Measurements from ENCODE around the gene ANKRD49. TPM values are rescaled to one million over a fixed set of nuclear protein-coding genes. Genes with fewer than 3 reads are reported as not detected.

ANKRD49 gene
- total RNA-seq, 1 experiment from 2014 or later: 8.5 TPM

DNA sequence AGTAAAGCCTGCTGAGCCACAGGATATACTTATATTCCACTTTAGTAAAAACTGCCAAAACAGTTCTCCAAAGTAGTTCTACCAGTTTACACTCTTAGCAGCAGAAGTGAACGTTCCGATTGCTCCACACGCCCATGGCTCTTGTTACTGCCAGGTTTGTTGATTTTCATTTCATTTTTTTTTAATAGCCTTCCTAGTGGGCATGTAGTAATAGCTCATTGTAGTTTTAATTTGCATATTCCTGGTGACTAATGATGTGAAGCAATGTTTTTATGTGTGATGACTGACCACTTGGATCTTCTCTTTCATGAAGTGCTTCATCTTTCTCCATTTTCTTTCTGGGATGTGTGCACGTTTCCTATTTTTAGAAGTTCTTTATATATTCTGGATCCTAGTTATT lies 13.7 kb downstream of the ANKRD49 start:
- DNase-seq (ENCODE audit: low read depth): no peak

DNA sequence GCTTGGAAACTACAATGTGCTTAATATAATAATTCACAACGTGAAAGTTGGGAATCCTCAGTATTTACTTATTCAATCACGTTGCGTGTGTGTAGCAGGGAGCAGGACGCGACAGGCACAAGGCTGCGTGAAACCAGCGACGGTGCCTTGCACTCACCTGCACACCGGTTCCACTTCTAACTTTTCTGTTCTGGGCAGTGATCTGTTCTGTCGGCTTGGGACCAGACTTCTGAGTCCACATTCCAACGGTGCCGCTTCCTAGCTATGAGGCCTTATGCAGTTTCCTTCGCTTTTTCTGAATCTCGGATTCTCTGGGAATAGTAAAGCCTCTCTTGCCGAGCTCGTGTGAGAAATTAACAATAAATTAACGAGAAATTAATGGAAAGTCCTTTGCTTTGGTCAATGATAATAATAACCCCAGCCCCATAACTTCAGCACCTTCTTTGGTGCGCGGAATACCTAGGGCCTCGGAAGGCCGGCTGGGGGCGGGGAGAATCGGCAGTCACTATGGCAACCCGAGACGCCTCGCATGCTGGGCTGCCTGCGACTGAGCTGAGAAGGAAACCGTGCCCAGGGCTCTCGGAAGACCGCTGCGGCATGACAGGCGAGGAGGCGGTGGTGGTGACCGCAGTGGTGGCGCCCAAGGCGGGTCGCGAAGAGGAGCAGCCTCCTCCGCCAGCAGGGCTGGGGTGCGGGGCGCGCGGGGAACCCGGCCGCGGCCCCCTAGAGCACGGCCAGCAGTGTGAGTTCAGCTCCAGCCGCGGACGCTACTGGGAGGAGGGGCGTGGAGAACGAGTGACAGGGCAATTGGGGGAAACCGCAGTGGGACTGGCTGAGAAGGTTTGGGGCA lies 18.4 kb downstream of the ANKRD49 start, which contains the start of gene C11orf97:
Gene C11orf97, plus strand, starts transcription at position 530 of the 850 bp plus-strand sequence. Its CDS starts 68 bp downstream, at position 598.
- peak; percentile 42 for DNase-seq (ENCODE audit: low read depth)

DNA sequence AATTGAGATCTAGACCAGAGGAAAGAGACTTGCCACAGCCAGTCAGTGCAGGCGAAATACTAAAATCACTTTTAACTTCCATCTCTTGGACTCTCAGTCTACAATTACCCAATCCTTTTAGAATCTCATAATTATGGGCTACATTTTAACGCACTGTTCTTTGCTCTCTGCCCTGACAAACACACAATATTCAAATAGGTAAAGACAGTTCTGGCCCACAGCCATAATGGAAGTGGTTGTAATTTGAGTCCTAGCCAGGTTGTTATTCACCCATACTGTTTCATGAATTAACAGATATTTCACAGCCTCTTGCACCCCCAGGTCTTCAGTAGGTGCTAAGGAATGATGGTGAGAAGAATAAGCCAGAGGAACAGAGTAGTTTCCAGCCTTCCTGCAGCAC lies 19.3 kb downstream of the ANKRD49 start:
- DNase-seq (ENCODE audit: low read depth): peak; percentile 30

DNA sequence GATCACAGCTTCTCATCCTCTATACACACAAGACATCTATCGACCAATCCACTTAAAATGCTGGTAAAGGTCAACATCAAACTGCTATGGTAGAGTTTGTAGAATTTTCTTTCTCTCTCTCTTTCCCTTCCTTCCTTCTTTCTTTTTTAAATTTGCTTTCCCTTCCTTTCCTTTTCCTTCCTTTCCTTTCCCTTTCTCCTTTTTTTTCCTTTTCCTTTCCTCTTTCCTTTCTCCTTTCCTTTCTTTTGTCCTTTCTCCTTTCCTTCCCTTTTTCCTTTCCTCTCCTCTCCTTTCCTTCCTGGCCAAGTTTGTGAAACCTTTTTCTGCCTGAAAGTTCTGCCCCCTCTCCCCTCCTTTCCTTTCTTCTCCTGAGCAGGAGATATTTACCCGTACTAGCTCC lies 21.6 kb downstream of the ANKRD49 start:
- DNase-seq (ENCODE audit: low read depth): no peak

DNA sequence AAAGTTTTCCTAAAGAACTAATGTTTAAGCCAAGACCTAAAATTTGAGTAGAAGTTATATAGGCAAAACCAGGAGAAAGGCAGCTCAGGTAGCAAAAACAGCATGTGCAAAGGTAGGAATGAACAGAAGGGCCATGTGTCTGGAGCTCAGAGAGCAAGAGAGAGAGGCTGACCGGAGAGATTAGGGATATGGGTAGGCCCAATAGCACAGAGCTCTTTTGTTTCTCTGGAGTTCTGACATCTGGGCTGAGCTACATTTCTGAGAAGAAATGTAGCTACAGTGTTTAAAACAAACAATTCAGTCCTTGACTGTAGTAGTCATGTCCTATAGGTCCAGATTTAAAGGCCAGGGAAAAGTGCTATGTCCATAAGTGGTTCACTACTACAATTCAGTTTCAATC lies 22.9 kb downstream of the ANKRD49 start:
- DNase-seq (ENCODE audit: low read depth): no peak

DNA sequence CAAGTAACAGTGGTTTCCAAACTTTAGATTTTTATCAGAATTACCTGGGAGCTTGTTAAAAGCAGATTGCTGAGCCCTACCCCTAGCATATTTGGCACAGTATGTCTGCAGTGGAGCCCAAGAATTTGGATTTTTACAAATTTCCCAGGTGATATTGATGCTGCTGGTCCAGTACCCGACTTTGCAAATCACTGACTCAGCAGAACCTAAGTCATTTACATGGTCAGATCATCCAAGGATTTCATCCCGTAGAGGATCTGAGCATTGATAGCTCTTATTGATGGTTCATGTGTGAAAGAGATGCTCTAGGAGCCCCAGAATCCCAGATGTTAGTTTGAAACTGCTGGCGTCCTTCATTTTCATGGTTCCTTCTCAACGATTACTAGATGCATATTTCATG lies 24.5 kb downstream of the ANKRD49 start:
- no peak for DNase-seq (ENCODE audit: low read depth)

DNA sequence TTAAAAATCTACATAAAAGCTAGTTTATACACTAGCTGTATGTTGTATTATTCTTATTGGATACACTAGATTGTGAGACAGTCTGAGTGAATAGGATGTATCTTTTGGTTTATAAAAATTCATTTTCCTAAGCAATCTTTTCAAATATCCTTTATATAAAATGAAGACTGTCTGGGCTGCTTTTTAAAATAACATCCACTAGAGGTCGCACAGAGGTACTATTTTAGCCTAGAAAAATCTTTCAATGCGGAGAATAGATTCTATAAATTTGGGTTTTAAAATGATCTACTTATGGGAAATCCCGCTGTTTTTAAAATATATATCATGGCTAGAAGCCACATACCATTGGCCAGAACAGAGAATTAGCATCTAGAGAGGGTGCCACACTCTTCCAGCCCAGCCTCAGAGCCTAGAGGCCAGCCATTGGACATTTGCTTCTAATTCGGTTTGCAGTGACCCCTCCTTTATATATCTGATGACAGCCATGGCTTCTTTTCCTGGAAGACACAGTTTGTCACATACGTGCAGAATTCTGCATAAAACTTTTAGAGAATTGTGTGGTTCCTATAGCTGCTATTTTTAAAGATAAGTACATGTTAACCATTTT lies 25.8 kb downstream of the ANKRD49 start:
- DNase-seq (ENCODE audit: low read depth): no peak

DNA sequence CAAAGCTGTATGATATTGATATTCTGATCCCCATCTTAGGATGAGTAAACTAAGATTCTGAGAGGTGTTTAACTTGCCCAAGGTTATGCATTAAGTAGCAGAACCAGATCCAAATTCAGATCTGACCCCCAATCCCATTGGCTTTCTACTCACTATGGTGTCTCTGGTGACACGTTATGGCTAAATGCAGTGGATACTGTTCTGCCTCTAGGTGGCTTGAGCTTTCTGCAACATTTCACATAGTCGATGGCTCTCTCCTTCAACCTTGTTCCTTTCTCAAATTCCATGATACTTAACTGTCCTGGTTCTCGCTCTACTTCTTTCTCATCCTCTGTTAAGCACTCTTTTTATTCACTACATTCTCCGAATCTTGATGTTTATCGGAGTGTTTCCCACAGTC lies 27.9 kb downstream of the ANKRD49 start:
- peak; percentile 15 for DNase-seq (ENCODE audit: low read depth)

DNA sequence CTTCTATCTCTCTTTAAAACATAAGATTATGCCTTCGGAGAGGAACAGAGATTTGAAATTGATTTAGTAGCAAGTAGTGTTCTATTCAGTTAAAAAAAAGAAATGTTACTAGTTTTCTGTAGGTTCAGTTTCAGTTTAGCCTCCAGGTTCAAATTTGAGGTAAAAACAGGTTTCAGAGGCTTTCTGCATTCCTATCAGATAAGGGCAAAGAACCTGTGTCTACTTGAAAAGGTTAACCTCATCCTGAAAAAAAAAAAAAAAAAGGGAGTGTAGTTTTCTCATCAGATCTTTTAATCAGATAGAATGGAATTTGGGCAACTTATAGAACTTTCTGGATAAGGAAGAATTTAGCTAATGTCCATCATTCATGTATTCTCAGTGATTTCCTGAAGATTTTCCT lies 30.6 kb downstream of the ANKRD49 start:
- no peak for DNase-seq (ENCODE audit: low read depth)

DNA sequence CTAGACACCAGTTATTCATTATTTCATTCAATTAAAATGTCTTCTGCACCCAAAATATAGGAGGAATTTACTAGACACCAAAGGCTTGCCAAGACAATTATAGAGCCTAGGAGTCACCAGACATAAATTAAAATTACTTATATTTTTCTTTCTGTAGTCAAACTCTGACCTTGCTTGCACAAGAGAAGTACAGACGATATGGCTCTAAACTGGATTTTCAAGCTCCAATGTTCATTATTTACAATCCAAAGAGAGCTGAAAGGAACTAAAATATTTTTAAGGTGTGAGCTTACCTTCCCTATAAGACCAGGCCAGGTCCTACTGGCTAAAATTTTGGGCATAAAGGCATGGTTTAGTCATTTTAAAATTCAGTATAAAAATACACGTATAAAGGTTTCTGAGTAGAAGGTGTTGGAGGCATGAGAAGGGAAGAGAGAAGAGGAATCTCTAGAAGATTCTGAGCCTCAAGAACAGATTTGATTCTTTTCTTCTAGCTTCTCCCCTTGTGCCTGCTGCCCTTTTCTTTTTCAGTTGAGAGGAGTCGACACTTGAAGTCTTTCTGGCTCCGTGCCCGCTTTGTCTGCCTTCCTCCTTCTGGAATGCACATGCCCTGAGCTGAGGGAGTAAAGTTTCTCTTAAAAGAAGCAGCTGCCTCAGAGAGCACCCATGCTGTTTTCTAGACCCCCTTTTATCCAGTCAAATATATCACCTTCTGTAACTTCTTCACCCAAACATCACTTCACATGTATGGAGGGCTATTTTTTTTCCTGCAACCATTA lies 32.0 kb downstream of the ANKRD49 start:
- DNase-seq (ENCODE audit: low read depth): peak; percentile 72

DNA sequence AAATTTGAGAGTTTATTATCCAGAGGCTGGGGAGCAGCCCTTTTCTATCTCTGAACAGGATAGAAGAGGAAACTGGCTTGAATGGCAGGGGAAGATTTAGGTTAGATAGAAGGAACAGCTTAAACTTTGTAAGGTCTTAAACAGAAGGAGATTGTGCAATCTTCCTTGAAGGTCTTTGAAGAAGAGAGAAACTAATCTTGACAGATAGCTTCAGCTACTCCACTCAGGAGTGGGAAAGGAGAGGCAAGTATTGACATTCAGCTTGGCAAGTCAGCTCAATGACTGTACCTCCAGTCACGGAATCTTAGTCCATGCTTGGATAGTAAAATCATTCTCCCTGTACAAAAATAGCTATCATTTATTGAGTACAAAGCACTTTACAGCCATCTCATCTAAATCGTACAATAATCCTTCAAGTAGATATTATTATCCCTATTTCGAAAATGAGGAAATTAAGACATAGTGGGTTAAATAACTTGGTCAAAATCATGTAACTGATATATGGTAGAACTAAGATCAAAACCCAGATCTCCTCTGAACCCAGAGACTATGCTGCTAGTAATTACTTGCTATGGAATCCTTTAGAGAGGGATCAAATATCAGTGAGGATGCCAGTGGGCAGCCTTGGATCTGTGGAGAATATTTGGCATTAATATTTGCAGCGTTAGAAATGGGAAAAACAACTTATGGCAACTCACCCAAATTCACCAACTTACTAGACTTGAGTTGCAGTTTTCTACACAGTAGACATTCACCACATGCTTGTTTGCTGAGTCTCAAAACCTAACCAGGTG lies 33.1 kb downstream of the ANKRD49 start:
- no peak for DNase-seq (ENCODE audit: low read depth)

DNA sequence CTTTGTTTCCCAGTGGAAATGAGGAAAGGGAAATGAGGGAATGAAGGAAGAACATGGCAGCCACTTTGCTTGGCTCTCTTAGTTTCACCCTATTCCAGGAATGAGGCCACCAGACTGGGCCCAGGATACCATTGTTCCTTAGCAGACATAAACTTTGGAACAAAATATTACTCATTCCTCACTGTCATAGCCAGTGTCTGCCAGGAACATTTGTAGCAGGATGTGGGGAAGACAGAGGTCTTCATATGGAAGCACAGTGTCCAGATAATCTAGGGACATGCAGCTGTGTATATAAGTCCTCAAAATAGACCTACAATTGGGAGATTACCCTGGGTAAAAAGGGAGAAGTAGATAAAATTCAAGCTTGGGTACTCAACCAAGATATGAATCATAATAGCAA lies 34.8 kb downstream of the ANKRD49 start:
- DNase-seq (ENCODE audit: low read depth): no peak

DNA sequence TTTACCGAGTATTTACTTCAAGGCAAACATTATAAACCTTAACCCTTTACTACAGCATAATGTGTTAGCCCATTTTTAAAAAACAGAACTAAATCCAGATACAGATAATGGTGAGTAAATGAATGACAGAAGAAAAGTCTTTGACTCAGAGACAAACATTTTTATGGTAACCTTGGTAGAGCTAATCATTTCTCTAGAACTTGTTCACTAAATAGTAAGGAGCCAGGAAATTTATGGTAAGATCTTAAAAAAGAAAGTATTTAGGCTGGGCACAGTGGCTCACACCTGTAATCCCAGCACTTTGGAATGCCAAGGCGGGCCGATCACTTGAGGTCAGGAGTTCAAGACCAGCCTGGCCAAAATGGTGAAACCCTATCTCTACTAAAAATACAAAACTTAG lies 38.4 kb downstream of the ANKRD49 start:
- no peak for DNase-seq (ENCODE audit: low read depth)

DNA sequence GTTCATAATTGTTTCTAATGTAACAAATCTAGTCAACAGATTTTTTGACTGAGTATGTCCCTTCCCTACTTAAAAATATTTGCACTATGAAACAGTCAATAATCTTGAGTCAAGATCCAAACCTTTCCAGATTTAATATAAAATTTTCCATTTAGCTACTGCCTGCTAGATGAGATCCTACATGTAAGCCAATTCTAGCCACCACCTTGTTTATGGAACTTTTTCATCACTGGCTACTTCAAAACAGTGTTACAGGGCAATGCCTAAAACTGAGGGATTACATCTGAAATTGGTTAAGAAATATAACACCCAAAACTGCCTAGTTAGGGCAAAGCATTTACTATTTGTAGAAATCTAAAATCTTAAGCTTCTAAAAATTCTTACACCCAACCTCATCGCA lies 39.4 kb downstream of the ANKRD49 start:
- no peak for DNase-seq (ENCODE audit: low read depth)

DNA sequence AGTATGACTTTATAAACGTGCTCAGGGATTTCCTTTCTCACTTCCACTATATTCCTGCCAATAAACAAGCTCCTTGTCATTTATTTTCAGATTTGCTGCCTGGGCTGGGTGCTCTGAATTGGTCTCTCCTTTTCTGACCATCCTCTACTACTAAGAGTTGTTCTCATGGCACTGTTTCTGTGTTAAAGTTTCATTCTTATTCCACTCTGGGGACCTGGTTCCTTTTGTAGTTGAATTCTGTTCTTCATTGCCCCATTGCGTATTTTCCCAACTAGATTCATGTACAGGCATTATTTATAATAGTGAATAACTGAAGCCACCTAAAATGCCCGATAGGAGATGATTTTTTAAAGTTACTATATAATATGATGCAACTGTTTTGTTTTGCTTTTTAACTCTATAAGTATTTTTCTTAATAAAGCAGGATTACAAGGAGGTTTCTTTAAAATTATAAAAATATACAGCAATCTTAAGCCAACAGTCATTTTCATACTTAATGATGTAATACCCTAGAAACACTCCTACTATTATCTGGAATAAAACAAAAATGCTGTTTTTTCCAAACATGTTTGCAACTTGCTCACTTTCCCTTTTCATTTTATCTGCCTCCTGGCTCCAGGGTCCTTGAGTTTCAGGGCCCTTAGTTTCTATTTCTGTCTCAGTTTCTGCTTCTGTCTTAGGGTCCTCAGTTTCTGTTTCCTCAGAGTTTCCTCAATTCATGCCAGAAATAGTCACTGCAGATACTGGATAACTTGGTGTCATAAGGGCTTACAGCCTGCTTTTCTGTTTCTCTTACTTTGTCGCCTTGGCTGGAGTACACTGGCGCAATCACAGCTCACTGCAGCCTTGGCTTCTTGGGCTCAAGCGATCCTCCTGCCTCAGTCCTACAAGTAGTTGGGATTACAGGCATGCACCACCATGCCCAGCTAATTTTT lies 40.2 kb downstream of the ANKRD49 start:
- DNase-seq (ENCODE audit: low read depth): no peak

DNA sequence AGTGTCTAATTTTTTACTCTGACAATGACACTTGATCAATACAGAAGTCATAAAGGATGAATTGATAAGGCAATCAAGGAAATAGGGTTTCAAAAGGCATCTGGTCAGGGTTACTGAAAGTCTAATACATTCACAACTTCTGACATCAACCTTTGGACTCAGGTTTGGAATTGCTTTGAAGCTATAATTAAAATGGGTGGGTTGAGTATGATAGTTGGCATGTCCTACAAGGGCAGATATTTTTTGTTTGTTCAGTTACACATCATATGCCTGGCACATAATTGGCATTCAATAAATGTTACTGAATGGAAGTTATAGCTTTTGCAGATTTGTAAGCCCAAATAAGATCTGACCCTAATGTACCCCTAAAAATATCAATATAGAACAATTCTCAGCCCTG lies 42.6 kb downstream of the ANKRD49 start:
- DNase-seq (ENCODE audit: low read depth): no peak

DNA sequence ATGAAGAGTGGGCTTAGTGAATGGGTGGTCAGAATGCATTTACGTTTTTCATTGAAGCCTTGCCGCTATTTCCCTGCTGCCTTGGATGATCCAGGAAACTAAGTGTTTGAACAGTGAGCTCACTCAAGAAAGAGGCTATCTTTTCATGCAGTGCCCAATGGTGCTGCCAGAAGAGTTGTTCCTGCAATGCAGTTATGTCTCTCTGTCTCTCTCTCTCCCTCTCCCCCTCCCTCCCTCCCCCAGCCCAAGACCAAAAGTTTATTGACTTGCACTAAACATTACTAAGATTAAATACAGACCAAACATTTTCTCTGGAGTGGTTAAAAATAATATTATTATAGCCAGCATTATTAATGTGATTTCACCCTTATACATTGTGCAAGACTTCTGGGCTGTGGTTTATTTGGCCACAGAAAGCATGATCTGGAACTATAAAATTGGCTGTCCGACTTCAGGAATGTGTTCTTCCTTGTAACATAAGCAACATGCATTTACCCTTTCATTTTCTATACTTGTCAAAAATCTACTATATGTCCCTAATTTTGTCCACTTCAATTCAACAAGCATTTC lies 43.3 kb downstream of the ANKRD49 start:
- DNase-seq (ENCODE audit: low read depth): no peak

DNA sequence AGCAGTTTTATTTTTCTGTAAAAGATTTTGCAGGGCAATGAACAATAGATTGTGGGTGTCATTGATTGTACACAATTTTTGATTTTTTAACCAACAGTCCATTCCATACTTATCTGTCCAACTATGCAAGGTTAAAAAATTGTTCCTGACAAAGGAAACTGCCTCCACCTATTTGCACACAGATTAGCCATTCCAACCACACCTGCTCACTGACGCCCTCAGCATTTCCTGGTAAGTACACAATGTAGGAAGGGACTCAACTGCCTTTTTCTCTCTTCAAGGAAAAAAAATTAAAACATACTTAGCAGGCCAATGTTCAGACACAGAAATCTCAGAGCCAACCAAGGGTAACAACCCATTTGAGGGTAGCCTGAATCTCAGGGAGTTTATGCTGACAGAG lies 45.6 kb downstream of the ANKRD49 start:
- no peak for DNase-seq (ENCODE audit: low read depth)

DNA sequence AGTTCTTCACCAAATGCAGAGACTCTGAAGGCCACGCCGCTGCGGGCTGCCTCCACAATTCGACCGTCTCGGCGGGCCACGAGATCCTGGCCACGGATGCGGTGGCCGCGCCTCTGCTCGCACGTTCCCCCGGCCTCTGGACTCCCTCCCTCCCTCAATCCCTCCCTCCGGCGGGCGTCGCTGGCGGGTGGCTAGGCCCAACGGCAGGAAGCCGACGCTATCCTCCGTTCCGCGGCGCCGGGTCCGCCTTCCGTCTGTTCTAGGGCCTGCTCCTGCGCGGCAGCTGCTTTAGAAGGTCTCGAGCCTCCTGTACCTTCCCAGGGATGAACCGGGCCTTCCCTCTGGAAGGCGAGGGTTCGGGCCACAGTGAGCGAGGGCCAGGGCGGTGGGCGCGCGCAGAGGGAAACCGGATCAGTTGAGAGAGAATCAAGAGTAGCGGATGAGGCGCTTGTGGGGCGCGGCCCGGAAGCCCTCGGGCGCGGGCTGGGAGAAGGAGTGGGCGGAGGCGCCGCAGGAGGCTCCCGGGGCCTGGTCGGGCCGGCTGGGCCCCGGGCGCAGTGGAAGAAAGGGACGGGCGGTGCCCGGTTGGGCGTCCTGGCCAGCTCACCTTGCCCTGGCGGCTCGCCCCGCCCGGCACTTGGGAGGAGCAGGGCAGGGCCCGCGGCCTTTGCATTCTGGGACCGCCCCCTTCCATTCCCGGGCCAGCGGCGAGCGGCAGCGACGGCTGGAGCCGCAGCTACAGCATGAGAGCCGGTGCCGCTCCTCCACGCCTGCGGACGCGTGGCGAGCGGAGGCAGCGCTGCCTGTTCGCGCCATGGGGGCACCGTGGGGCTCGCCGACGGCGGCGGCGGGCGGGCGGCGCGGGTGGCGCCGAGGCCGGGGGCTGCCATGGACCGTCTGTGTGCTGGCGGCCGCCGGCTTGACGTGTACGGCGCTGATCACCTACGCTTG lies 50.2 kb downstream of the ANKRD49 start, which contains the start of gene FUT4:
Gene FUT4, plus strand, starts transcription at position 227 of the 951 bp plus-strand sequence. Its CDS starts 213 bp downstream, at position 440.
- DNase-seq (ENCODE audit: low read depth): peak; percentile 90

Data from Daoy (cell line).